HCT116 (cell line): ENCODE data around the gene RAB38.

Source experiments
- EZH2 ChIP-seq: fragments of 200-600 bp; sonication (generic); IDR thresholded peaks from 2 replicates; pipeline ENCODE4 v1.6.1; 2017; ENCODE audit warnings: antibody characterized with exemption, mixed run types
- EZH2phosphoT487 ChIP-seq: fragments of 200-600 bp; IDR thresholded peaks from 2 replicates; pipeline ENCODE4 v1.6.1; 2018; ENCODE audit warnings: antibody characterized with exemption, borderline replicate concordance
- JUND ChIP-seq: IDR thresholded peaks from 2 replicates; pipeline ENCODE4 v1.6.1; 2012
- POLR2A ChIP-seq: IDR thresholded peaks from 2 replicates; pipeline ENCODE4 v1.7.0; 2011; ENCODE audit warnings: borderline replicate concordance; ENCODE audit not compliant: insufficient read depth, insufficient read length; ENCODE audit errors: extremely low read depth
- POLR2AphosphoS5 ChIP-seq: IDR thresholded peaks from 2 replicates; pipeline ENCODE4 v1.6.1; 2011; ENCODE audit warnings: mild to moderate bottlenecking, low read depth, low read length, moderate library complexity
- REST ChIP-seq: IDR thresholded peaks from 2 replicates; pipeline ENCODE4 v1.6.1; 2012; ENCODE audit warnings: low read depth
- SIN3A ChIP-seq: IDR thresholded peaks from 2 replicates; pipeline ENCODE4 v1.6.1; 2012; ENCODE audit warnings: low read depth
- TCF7L2 ChIP-seq: IDR thresholded peaks from 2 replicates; pipeline ENCODE4 v1.7.0; 2011; ENCODE audit warnings: borderline replicate concordance, inconsistent platforms; ENCODE audit not compliant: insufficient read depth, insufficient read length; ENCODE audit errors: extremely low read depth
- YY1 ChIP-seq: IDR thresholded peaks from 2 replicates; pipeline ENCODE4 v1.6.1; 2011; ENCODE audit warnings: low read length, low read depth, moderate library complexity, mild to moderate bottlenecking; ENCODE audit not compliant: insufficient replicate concordance; ENCODE audit errors: extremely low read depth
- ZFX ChIP-seq: fragments of 450-650 bp; IDR thresholded peaks from 2 replicates; pipeline ENCODE4 v1.6.1; 2017
- ZNF274 ChIP-seq: fragments of 200-500 bp; sonication (Bioruptor generic); IDR thresholded peaks from 2 replicates; pipeline ENCODE4 v1.6.1; 2014; ENCODE audit warnings: mild to moderate bottlenecking, low read depth, low read length, inconsistent platforms
- TF ChIP-seq, protein P1 (sequence below), 3 experiments: fragments of 200-600 bp in 1 of 3; sonication (generic) in 1 of 3; IDR thresholded peaks in 2 of 3; conservative IDR thresholded peaks in 1 of 3; 2 replicates each; pipeline ENCODE4 v1.5.1; 2012 to 2017; ENCODE audit warnings: low read depth in 2 of 3, low read length in 2 of 3, antibody characterized with exemption in 1 of 3, borderline replicate concordance in 1 of 3, control low read depth in 1 of 3, mild to moderate bottlenecking in 1 of 3, mixed read lengths in 1 of 3, mixed run types in 1 of 3, moderate library complexity in 1 of 3; ENCODE audit not compliant: insufficient read depth in 1 of 3
- TF ChIP-seq, protein P2 (sequence below): IDR thresholded peaks from 2 replicates; pipeline ENCODE4 v1.6.1; 2012

GRCh38 chr11:88178191-88178590, 2.9 kb upstream of the RAB38 start:
- TF ChIP-seq YY1, result no peak
- no peak for TF ChIP-seq POLR2AphosphoS5
- TF ChIP-seq, protein P1, sequence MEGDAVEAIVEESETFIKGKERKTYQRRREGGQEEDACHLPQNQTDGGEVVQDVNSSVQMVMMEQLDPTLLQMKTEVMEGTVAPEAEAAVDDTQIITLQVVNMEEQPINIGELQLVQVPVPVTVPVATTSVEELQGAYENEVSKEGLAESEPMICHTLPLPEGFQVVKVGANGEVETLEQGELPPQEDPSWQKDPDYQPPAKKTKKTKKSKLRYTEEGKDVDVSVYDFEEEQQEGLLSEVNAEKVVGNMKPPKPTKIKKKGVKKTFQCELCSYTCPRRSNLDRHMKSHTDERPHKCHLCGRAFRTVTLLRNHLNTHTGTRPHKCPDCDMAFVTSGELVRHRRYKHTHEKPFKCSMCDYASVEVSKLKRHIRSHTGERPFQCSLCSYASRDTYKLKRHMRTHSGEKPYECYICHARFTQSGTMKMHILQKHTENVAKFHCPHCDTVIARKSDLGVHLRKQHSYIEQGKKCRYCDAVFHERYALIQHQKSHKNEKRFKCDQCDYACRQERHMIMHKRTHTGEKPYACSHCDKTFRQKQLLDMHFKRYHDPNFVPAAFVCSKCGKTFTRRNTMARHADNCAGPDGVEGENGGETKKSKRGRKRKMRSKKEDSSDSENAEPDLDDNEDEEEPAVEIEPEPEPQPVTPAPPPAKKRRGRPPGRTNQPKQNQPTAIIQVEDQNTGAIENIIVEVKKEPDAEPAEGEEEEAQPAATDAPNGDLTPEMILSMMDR (IDR thresholded peaks at IDR 0.05 in 2 of 3, conservative IDR thresholded peaks at IDR 0.05 in 1 of 3; ENCODE audit: borderline replicate concordance in 1 of 3, insufficient read depth in 1 of 3, low read depth in 2 of 3, low read length in 2 of 3), result no peak
- TF ChIP-seq REST, result no peak
- TF ChIP-seq POLR2A, result no peak
- no peak for TF ChIP-seq ZNF274
- TF ChIP-seq EZH2phosphoT487, result no peak
- TF ChIP-seq JUND, result no peak
- TF ChIP-seq SIN3A, result no peak
- TF ChIP-seq EZH2, result no peak
- TF ChIP-seq ZFX, result no peak
- TF ChIP-seq TCF7L2, result no peak
- TF ChIP-seq, protein P2, sequence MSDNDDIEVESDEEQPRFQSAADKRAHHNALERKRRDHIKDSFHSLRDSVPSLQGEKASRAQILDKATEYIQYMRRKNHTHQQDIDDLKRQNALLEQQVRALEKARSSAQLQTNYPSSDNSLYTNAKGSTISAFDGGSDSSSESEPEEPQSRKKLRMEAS, result no peak
